Kidney tubule cell (primary cell): ENCODE measurements around the gene RANBP9.

ENCODE experiments used
- DNase-seq: peaks from one replicate; pipeline ENCODE4 v3.0.0-alpha.2; 2018; ENCODE audit warnings: low spot score

Gene RANBP9

GRCh38 chr6:13648850-13649249 lies 62.8 kb downstream of the RANBP9 start:
- DNase-seq: no peak

DNA sequence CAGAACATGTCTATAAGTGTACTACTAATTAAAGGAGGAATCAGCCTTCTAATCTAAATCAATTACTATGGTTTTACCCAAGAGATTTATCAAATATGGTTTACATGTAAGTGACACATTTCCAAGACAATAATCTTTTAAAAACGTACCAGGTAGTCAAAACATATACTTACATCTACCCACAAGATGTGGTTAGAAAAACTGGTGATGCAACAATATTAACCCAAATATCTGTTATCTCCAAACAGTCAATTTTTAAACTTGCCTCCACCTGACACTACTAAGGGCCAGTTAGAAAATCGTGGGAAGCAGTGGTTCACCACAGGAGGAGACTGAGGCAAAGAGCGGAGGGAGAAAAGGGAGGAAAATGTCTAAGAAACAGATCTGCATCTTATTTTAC lies 68.5 kb downstream of the RANBP9 start:
- no peak for DNase-seq

DNA sequence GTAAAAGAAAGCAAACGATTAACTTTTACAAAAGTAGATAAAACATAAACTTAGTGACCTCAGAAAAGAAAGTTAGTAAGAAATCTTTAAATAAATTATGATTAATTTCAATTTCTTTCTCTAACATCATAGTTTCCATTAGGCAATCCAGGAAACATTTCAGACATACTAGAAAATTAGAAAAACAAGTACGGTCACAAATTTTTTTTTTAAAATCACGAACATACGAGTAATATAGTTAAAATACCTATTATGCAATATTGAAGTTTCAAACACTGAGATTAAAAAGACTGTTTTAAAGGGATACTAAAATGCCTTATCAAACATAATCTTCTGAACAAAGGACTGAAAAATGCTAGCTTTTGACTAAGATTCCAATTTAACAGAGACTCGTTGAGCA lies 70.3 kb downstream of the RANBP9 start:
- DNase-seq: no peak

- no peak for DNase-seq
Observed at GRCh38 chr6:13638626-13639025, 73.0 kb downstream of the RANBP9 start.

DNA sequence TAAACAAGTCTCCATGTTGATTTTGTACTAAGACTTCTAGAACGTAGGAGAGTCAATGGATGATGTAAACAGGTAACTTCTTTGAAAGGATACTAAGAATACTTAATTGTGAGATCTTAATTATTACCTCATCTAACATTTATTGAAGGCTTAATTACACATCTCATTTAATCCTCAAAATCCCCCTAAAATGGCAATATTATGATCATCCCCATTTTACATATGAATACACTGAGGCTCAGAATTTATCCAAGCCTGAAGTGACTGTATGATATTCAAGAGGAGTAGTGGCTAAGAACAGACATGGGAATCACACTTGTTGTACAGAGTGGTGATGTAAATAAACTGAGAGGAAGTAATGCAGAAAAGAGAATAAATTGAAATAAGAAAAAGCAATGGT lies 73.6 kb downstream of the RANBP9 start:
- no peak for DNase-seq

DNA sequence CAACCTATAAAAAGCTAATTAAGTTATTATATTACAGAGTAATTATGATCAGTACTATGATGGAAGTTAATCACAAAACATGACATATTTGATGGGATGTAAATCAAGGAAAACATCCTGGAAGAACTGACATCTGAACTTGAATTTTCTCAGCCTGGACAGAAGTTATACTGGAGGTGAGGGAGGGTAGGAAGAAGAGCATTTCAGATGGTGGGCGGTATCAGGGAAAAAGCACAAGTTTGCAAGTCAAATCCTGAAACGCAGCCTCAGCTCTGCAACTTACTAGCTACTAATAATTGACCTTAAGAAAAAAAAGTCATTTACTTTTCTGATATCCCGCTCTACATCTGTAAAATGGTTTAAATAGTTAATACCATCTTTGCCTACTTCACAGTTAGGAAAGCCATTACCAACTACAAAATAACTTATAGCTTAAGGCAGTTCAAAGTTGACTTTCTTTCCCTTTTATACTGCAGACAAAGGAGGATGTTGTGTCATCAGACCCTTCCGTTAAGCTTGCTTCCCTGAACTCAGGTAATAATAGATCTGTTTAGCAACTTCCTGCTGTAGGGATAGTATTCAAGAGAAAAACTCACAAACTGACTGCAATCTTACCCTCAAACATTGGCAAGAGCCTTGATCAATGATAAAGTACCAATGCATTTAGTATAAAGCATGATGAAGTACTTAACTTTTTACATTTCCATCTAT lies 75.5 kb downstream of the RANBP9 start:
- DNase-seq: no peak

- no peak for DNase-seq
Observed at GRCh38 chr6:13633343-13633742, 78.3 kb downstream of the RANBP9 start.

- DNase-seq: no peak
Observed at GRCh38 chr6:13630499-13630898, 81.1 kb downstream of the RANBP9 start.

DNA sequence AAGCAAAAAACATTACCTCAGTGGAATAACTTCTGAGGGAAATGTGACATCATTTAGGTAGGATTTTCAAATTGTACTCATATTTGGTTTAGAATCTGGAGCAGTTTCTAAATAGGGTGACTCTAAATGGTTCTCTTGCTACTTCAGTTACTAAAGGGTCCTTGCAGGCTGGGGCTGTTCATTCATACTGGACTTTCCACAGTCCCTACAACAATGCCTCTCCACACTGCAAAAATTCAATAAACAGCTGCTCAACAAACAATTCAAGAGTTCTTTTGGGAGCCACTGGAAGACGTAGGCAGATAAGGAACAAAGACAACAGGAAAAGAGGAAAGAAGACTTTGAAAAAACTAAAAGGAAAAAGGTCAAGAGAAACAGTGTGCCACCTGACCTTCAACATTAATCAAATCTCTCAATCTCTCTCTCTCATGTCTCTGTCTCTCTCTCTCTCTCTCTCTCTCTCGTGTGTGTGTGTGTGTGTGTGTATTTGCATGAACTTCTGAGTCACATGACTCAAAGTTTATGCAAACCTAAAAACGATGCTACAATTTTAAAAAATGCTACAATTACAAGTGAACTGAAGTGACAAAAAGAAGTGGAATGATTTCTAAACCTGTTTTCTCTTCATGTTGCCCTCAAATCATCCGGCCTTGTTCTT lies 82.0 kb downstream of the RANBP9 start:
- DNase-seq: no peak

DNA sequence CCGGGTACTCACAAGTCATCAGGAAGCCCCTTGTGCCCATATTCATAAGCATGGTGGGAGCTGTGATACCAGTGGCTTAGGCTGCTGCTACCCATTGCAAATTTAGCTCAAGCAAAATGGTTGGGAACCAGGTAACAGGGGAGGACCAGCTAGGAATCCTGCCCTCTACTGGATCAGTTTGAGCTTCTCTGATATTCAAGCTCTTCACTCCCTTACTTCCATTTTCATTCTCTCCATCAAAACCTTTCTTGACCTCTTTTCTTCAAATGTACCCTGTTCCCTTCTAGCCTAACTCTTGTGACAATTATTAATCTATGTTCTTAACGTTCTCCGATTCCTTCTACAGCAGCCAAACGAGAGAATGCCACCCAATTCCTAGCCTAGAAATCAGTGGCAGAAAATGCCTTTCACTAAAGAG lies 86.8 kb downstream of the RANBP9 start:
- DNase-seq: peak; percentile 51

- no peak for DNase-seq
Observed at GRCh38 chr6:13617066-13617465, 94.6 kb downstream of the RANBP9 start.

GRCh38 chr6:13615792-13616120 lies 95.9 kb downstream of the RANBP9 start:
- DNase-seq: peak; percentile 49

- DNase-seq: peak; percentile 98
Observed at GRCh38 chr6:13614926-13615791, 96.5 kb downstream of the RANBP9 start, which contains the start of gene NOL7. Gene NOL7 (plus strand): TSS chr6:13615335. CDS start chr6:13615359, 24 bp downstream.

DNA sequence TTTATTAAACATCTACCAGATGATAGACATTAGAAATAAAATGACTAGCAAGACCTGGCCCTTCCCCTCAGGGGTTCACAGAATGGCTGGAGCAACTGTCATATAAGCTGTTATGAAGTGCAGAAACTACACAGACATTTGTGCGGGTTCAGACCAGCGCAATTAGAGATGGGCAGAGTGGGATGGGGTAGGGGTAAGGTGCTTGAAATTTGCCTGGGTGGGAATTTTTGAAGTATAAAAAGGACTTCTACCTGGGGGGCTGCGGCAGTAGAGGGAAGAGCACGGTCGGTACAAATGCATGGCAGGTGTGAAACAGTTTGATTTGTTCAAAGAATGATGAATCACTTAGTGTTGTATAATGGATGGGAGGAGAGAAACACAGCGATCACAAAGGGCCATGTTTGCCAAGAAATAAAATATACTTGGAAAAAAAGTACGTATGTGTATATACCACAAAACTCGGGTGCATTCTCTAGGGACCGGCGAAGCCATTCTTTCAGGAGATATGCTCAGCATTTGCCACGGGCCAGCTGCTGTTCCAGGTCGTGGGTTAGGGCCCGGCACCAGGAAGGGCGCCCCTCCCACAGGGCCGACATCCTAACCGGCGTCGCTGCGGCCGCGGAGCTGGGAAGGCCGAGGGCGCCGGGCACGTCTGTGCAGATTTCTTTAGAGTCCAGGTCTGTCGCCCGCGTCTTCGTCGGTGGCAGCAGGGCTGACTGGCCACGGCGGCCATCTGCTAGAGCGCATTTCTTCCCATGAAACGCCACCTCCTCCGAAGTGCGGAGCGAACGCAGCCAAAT lies 97.3 kb downstream of the RANBP9 start:
- peak; percentile 57 for DNase-seq

- no peak for DNase-seq
Observed at GRCh38 chr6:13613029-13613594, 98.5 kb downstream of the RANBP9 start.

GRCh38 chr6:13611715-13612114 lies 99.9 kb downstream of the RANBP9 start:
- DNase-seq: no peak

- no peak for DNase-seq
Observed at GRCh38 chr6:13605634-13606033, 106.0 kb downstream of the RANBP9 start.

- no peak for DNase-seq
Observed at GRCh38 chr6:13604546-13605416, 106.9 kb downstream of the RANBP9 start.

- DNase-seq: no peak
Observed at GRCh38 chr6:13604135-13604534, 107.5 kb downstream of the RANBP9 start.

DNA sequence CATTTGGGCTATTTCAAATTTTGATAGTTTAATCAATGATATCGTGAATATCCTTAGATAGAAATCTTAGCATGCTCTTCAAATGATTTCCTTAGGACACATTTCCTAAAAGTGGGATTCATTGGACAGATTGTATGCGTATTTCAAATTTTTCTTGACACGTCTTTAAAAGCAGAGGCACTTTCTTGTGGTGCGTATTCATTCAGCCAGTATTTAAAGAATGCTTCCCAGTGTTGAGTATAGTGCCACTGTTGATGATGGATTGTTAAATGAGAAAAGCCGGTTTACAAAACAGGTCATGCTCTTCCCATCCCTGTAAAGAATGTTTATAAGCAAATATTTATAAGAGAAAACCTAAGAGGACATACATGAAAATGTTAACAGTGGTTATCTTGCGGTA lies 111.6 kb downstream of the RANBP9 start:
- no peak for DNase-seq

- DNase-seq: no peak
Observed at GRCh38 chr6:13597073-13597472, 114.6 kb downstream of the RANBP9 start.
